Nasal cavity respiratory epithelium epithelial cell of viscerocranial mucosa (primary cell): Measurements from ENCODE around the gene NUMA1. TPM values are rescaled to one million over a fixed set of nuclear protein-coding genes. Genes with fewer than 3 reads are reported as not detected.

Experiments
- total RNA-seq: library from RNA; depleted of rRNA; stranded (reverse); fragments of >200 nt; gene quantifications from 2 replicates; pipeline ENCODE4 v1.2.3, GENCODE V29; 2014

NUMA1 gene
- total RNA-seq = 124 and 151 TPM in 2 replicates

GRCh38 chr11:72080326-72081183 lies at the start of gene NUMA1, which contains the start of gene LRRC51:
Gene NUMA1, minus strand, starts transcription at chr11:72080542. Its CDS starts 44,599 bp downstream, at chr11:72035943.
Gene LRRC51, plus strand, starts transcription at chr11:72080850. Its CDS starts 8,234 bp downstream, at chr11:72089084.

GRCh38 chr11:72112143-72112977 lies 32.0 kb upstream of the NUMA1 start, which contains the start of gene ANAPC15:
Gene ANAPC15, minus strand, starts transcription at chr11:72112695. Its CDS starts 1,419 bp downstream, at chr11:72111276.

GRCh38 chr11:72105888-72106287 lies 25.5 kb upstream of the NUMA1 start, which contains the start of gene TOMT:
Gene TOMT, plus strand, starts transcription at chr11:72105924. Its CDS starts 28 bp downstream, at chr11:72105952.

GRCh38 chr11:72102946-72103753 lies 22.8 kb upstream of the NUMA1 start, which contains the start of gene LAMTOR1:
Gene LAMTOR1, minus strand, starts transcription at chr11:72103297. Its CDS starts 73 bp downstream, at chr11:72103224.

GRCh38 chr11:71998649-71999310 lies 81.6 kb downstream of the NUMA1 start, which contains the start of gene IL18BP:
Gene IL18BP, plus strand, starts transcription at chr11:71998909. Its CDS starts 1,076 bp downstream, at chr11:71999985.

Other genes starting within 250 kb of the NUMA1 start
- gene DEFB108B, start 247.3 kb downstream of the NUMA1 start, total RNA-seq = not detected in 2 replicates
- not detected in 2 replicates for gene DEFB131B, start 202.1 kb downstream of the NUMA1 start, total RNA-seq
- gene XNDC1N, start 151.9 kb downstream of the NUMA1 start, total RNA-seq = 4.8 and 7.0 TPM in 2 replicates
- gene RNF121, start 151.5 kb downstream of the NUMA1 start, total RNA-seq = 23.6 and 43.9 TPM in 2 replicates
- 0.68 and 3.2 TPM in 2 replicates for gene IL18BP, start 81.6 kb downstream of the NUMA1 start, total RNA-seq
- gene LRRC51, start 308 bp upstream of the NUMA1 start, total RNA-seq = 2.7 and 3.1 TPM in 2 replicates
- gene LAMTOR1, start 22.8 kb upstream of the NUMA1 start, total RNA-seq = 101 and 137 TPM in 2 replicates
- gene TOMT, start 25.4 kb upstream of the NUMA1 start, total RNA-seq = not detected in 2 replicates
- 23.9 and 29.9 TPM in 2 replicates for gene ANAPC15, start 32.2 kb upstream of the NUMA1 start, total RNA-seq
- gene FOLR3, start 55.2 kb upstream of the NUMA1 start, total RNA-seq = 19.7 and 23.6 TPM in 2 replicates
- gene FOLR1, start 111.6 kb upstream of the NUMA1 start, total RNA-seq = 4.7 TPM in 1 of 2 replicates, not detected in the other
- not detected in 2 replicates for gene FOLR2, start 136.3 kb upstream of the NUMA1 start, total RNA-seq
- 21.9 and 57.9 TPM in 2 replicates for gene INPPL1, start 144.2 kb upstream of the NUMA1 start, total RNA-seq
- not detected in 2 replicates for gene PHOX2A, start 163.6 kb upstream of the NUMA1 start, total RNA-seq